Testis (tissue), 3 donors: Measurements from ENCODE around the gene THAP4. TPM values are rescaled to one million over a fixed set of nuclear protein-coding genes. Genes with fewer than 3 reads are reported as not detected.
"Not testable (repeated sequence)": the region's sequence is repeated elsewhere in the genome, so short reads cannot be mapped to it uniquely, and the experiment has no call there.

Experiments used
- DNase-seq: peaks from one replicate; pipeline ENCODE4 v3.0.0-alpha.2; 2019
- H3K27ac ChIP-seq, 2 donors: fragments of 200-600 bp; sonication (generic); one replicate each; pipeline ENCODE4 v1.5.1; 2019
- H3K27me3 ChIP-seq: fragments of 200-600 bp; sonication (generic); one replicate; pipeline ENCODE4 v1.5.1; 2019
- H3K36me3 ChIP-seq: fragments of 200-600 bp; sonication (generic); one replicate; pipeline ENCODE4 v1.5.1; 2017; ENCODE audit warnings: low read depth; ENCODE audit errors: missing control alignments
- H3K4me1 ChIP-seq: fragments of 200-600 bp; sonication (generic); one replicate; pipeline ENCODE4 v1.5.1; 2019
- H3K4me3 ChIP-seq, 2 donors: fragments of 200-600 bp; sonication (generic); one replicate each; pipeline ENCODE4 v1.5.1; 2017 to 2019
- H3K9me3 ChIP-seq: fragments of 200-600 bp; sonication (generic); one replicate; pipeline ENCODE4 v1.5.1; 2017
- POLR2A ChIP-seq: fragments of 450-650 bp; IDR thresholded peaks from one replicate; pipeline ENCODE4 v1.6.1; 2017; ENCODE audit warnings: antibody characterized with exemption, mild to moderate bottlenecking, moderate library complexity
- WGBS, 2 donors: methylation state at CpG; one replicate each; pipeline ENCODE4 v1.1.5; 2018; 5-methylcytosine and 5-hydroxymethylcytosine counted together
- intact Hi-C: fragments of 100-400 bp; cut with DNase I; formaldehyde crosslinking; loops from one replicate; pipeline ENCODE4 v1.15.1; 2023; ENCODE audit warnings: low total_unique reads
- polyA plus RNA-seq: library from polyadenylated mRNA; stranded (reverse); fragments of 350-450 nt; fragmentation: Illumina TruSeq; extraction: RNeasy Lipid Tissue Mini Kit (QIAGEN cat#74804); gene quantifications from one replicate; pipeline ENCODE4 v1.2.3, GENCODE V29; 2014; ENCODE audit warnings: low read depth, low replicate concordance; ENCODE audit not compliant: insufficient read depth
- total RNA-seq, 2 donors: library from RNA; depleted of rRNA; stranded (reverse); fragments of >200 nt; gene quantifications; one replicate each; pipeline ENCODE4 v1.2.3, GENCODE V29; 2016
- TF ChIP-seq, protein P1 (sequence below), 3 experiments: fragments of 450-650 bp in 2 of 3; fragments of 200-600 bp in 1 of 3; sonication (generic) in 1 of 3; IDR thresholded peaks; one replicate each; pipeline ENCODE4 v1.5.1; 2016 to 2019; ENCODE audit warnings: antibody characterized with exemption in 3 of 3, mild to moderate bottlenecking in 2 of 3, moderate library complexity in 1 of 3

The THAP4 gene
- total and polyA plus RNA-seq, 3 donors from 2014 or later: 61.3 to 73.5 (median 73.5) TPM

DNA sequence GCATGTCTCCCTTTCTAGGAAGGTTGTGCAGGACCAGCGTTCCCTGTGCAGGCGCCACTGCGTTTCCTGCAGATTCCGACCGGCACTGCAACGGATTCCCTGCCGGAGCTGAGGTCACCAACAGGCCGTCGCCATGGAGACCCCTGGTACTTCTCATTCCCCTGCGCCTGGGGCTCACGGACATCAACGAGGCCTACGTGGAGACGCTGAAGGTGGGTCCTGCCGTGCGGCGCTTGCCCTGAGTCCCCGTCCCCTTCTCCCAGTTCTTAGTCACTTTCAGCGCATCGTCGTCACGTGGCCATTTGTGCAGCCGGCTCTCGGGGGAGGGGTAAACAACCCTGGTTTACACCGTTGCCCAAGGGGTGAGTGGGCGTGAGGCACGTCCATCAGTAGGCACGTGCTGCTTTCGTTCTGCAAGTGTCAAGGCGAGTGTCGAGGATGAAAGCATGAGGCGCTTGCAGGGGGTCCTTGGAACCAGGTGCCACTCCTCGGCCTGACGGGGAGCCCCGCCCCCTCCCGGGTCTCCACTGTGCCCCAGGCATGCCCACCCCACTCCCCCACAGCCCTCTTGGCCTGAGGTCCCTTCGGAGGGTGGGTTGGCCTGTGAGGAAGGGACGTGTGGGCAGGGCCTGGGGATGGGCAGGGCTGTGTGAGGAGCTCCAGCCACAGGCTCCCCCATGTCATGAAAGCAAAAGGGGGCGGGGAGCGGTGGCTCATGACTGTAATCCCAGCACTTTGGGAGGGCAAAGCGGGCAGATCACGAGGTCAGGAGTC lies 29.9 kb upstream of the THAP4 start:
- no peaks in the 10 kb centered on the region for H3K36me3 ChIP-seq
- H3K27ac ChIP-seq: no peak overlapping the region
- intact Hi-C loops: no loop called here
- no peak overlapping the region for H3K4me3 ChIP-seq
- TF ChIP-seq POLR2A: no peak
- TF ChIP-seq, protein P1, sequence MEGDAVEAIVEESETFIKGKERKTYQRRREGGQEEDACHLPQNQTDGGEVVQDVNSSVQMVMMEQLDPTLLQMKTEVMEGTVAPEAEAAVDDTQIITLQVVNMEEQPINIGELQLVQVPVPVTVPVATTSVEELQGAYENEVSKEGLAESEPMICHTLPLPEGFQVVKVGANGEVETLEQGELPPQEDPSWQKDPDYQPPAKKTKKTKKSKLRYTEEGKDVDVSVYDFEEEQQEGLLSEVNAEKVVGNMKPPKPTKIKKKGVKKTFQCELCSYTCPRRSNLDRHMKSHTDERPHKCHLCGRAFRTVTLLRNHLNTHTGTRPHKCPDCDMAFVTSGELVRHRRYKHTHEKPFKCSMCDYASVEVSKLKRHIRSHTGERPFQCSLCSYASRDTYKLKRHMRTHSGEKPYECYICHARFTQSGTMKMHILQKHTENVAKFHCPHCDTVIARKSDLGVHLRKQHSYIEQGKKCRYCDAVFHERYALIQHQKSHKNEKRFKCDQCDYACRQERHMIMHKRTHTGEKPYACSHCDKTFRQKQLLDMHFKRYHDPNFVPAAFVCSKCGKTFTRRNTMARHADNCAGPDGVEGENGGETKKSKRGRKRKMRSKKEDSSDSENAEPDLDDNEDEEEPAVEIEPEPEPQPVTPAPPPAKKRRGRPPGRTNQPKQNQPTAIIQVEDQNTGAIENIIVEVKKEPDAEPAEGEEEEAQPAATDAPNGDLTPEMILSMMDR (IDR thresholded peaks at IDR 0.05): no peak
- no peaks in the 10 kb centered on the region for H3K27me3 ChIP-seq
- H3K4me1 ChIP-seq: no peaks in the 10 kb centered on the region
- 83 to 86% methylated on average over 25 to 42 of the region's 42 CpGs for WGBS, 2 donors
- no peak for DNase-seq
- H3K9me3 ChIP-seq: no peaks in the 10 kb centered on the region

DNA sequence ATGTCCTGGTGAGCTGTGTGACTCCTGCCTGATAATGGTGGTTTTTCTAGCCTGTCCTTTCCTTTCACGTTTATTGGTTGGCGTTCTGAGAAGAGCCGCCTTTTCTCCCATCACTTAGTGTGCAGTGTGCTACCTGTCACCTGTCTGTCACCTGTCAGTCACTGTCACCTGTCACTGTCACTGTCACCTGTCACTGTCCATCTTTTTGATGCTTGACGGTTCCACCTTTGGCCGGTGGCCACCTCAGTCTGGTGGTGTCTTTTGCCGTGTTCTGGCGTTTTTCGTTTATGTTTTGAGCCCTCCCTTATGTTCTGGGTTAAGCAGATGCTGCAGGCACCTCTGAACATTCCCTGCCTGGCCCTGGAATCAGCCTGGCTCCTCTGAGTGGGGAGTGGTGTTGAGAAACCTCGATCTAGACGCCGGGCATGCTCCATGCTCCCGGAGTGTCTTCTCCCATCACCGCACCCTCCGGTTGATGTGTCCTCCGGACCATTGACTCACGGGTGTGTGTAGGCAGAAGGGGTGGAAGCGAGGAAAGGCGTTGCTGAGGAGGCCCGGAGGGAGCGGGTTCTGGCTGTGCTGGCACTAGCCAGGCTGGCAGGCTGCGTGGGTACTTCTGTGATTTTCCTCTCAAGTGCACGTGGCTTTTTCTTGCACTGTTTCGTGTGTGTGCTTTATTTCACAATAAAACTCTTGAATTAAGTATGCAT lies 28.9 kb upstream of the THAP4 start:
- H3K36me3 ChIP-seq: no peaks in the 10 kb centered on the region
- intact Hi-C loops: no loop called here

DNA sequence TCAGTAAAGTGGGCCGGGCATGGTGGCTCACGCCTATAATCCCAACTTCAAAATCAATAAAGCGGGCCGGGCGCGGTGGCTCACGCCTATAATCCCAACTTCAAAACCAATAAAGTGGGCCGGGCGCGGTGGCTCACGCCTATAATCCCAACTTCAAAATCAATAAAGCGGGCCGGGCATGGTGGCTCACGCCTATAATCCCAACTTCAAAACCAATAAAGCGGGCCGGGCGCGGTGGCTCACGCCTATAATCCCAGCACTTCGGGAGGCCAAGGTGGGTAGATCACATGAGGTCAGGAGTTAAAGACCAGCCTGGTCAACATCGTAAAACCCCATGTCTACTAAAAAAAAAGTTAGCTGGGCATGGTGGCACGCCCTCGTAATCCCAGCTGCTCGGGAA lies 25.8 kb upstream of the THAP4 start:
- H3K36me3 ChIP-seq, DNase-seq, H3K4me3 ChIP-seq, H3K9me3 ChIP-seq, H3K4me1 ChIP-seq, intact Hi-C loops, H3K27ac ChIP-seq, H3K27me3 ChIP-seq: not testable (repeated sequence)
- WGBS, 2 donors: 93 to 94% methylated on average over 24 of the region's 24 CpGs

More for the DNA sequence above, 28.9 kb upstream of the THAP4 start:
- Histone ChIP-seq H3K9me3 (no peaks in the 10 kb centered on the region), H3K4me3 (no peak overlapping the region), H3K4me1 (no peaks in the 10 kb centered on the region), H3K27ac (no peak overlapping the region), H3K27me3 (no peaks in the 10 kb centered on the region)
- WGBS, 2 donors: 88 to 91% methylated on average over 23 of the region's 23 CpGs
- DNase-seq: no peak
- TF ChIP-seq, protein P1 (IDR thresholded peaks at IDR 0.05): no peak
- TF ChIP-seq POLR2A: no peak

DNA sequence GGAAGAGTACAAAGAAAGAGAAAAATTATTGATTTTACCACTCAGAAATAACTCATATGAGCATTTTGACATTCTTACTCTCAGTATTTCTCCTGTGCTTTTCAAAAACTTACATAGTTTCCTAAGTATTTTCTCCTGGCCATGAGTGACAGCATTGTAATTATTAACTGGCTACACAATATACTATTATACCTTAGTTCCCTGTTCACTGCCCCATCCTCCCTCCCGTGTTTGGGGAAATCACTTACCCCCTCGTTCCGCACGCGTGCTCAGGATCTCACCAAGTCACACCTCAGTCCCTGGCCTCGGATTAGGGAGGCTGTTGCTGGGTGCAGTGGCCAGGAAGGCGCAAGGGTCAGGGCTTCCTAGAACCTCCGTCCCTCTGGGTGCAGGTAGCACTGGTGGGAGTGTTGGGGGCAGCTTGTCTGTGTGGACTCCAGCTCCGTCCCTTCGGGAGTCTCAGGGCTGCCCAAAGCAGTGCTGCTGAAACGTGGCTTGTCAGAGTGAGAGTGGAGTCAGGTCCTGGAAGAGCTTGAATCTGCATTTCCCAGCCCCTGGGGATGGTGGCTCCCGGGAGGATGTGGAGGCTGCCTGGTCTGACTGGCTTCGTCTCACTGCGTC lies 23.7 kb upstream of the THAP4 start:
- TF ChIP-seq POLR2A: no peak
- TF ChIP-seq, protein P1 (IDR thresholded peaks at IDR 0.05): no peak
- no peaks in the 10 kb centered on the region for H3K4me1 ChIP-seq
- H3K4me3 ChIP-seq: no peak overlapping the region
- DNase-seq: no peak
- no peak overlapping the region for H3K27ac ChIP-seq
- intact Hi-C loops: no loop called here
- H3K36me3 ChIP-seq: no peaks in the 10 kb centered on the region
- H3K9me3 ChIP-seq: no peaks in the 10 kb centered on the region
- H3K27me3 ChIP-seq: no peaks in the 10 kb centered on the region
- 92 to 95% methylated on average over 10 of the region's 14 CpGs for WGBS, 2 donors

DNA sequence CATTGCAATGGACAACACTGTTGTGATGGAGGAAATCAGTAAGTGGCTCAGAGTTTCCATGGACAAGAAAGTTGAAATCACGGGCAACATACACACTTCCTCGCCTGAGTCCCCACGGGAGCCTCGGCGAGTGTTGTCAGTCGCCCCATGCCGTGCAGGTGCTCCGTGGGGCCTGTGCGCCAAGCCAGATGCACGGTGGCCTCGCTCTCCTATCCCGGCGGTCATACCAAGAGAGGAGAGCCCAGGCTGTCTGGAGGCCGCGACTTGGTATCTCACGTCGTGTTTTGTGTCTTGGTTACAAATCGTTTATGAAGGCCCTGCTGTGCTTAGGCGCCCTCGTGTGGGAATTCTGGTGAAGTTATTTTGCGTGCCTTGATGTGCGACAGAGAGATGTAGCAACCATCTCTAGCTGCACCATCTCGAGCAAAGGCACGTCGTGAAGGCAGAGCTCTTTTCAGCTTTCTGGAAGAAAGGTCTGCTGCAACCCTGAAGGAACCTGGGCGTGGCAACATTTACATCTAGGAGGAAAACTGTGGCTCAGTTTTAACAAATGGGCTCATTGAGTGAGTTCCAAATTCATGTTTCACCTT lies 22.3 kb upstream of the THAP4 start:
- no peaks in the 10 kb centered on the region for H3K9me3 ChIP-seq
- no peaks in the 10 kb centered on the region for H3K4me1 ChIP-seq
- H3K27me3 ChIP-seq: no peaks in the 10 kb centered on the region
- WGBS, 2 donors: 39 to 51% methylated on average over 15 to 26 of the region's 26 CpGs
- TF ChIP-seq, protein P1 (IDR thresholded peaks at IDR 0.05): peak in 2 of 3 experiments; percentile 57 to 59
- no peak for TF ChIP-seq POLR2A
- H3K4me3 ChIP-seq: no peak overlapping the region
- peak; percentile 88 for DNase-seq
- no peaks in the 10 kb centered on the region for H3K36me3 ChIP-seq
- no peak overlapping the region for H3K27ac ChIP-seq
- intact Hi-C loops: no loop called here
